NCI-H187 treated with DMSO at 0.1 percent for 48 hours (cell line): ENCODE data around the gene TMEM128.
"Not testable (repeated sequence)": the region's sequence is repeated elsewhere in the genome, so short reads cannot be mapped to it uniquely, and the experiment has no call there.

Source experiments
- DNase-seq: peaks from one replicate; lab custom pipeline; 2025; lab: John Stamatoyannopoulos, UW

Gene TMEM128

GRCh38 chr4:4188557-4188956 lies 59.5 kb downstream of the TMEM128 start:
- not testable (repeated sequence) for DNase-seq
